Liver (tissue), 9 donors: ENCODE measurements around the gene MED26. TPM values are rescaled to one million over a fixed set of nuclear protein-coding genes. Genes with fewer than 3 reads are reported as not detected.

Source experiments
- DNase-seq: peaks from one replicate; pipeline ENCODE4 v3.0.0-alpha.2; 2017; ENCODE audit warnings: low spot score
- H3K27ac ChIP-seq, 2 donors: one replicate each; pipeline ENCODE4 v1.7.0; 2013; ENCODE audit warnings: inconsistent platforms in 2 of 2, low read length in 2 of 2, control low read depth in 1 of 2, low read depth in 1 of 2, mild to moderate bottlenecking in 1 of 2
- H3K27me3 ChIP-seq, 4 donors: one replicate each; pipeline versions ENCODE4 v1.6.1 to v1.7.0; 2013; ENCODE audit warnings: low read length in 3 of 4, inconsistent platforms in 1 of 4, mild to moderate bottlenecking in 1 of 4, moderate library complexity in 1 of 4; ENCODE audit not compliant: control insufficient read depth in 4 of 4, insufficient read depth in 4 of 4
- H3K36me3 ChIP-seq, 4 donors: one replicate each; pipeline versions ENCODE4 v1.6.1 to v1.7.0; 2013; ENCODE audit warnings: low read length in 3 of 4, mild to moderate bottlenecking in 3 of 4, low read depth in 1 of 4, moderate library complexity in 1 of 4; ENCODE audit not compliant: control insufficient read depth in 4 of 4, insufficient read depth in 3 of 4
- H3K4me1 ChIP-seq, 4 donors: one replicate each; pipeline versions ENCODE4 v1.6.1 to v1.7.0; 2013; ENCODE audit warnings: low read length in 3 of 4, mild to moderate bottlenecking in 3 of 4, moderate library complexity in 1 of 4; ENCODE audit not compliant: control insufficient read depth in 4 of 4, insufficient read depth in 4 of 4
- H3K4me3 ChIP-seq, 3 donors: one replicate each; pipeline versions ENCODE4 v1.6.1 to v1.7.0; 2013; ENCODE audit warnings: low read length in 3 of 3, control low read depth in 1 of 3, low read depth in 1 of 3, mild to moderate bottlenecking in 1 of 3
- H3K9ac ChIP-seq, 2 donors: one replicate each; pipeline ENCODE4 v1.7.0; 2013; ENCODE audit warnings: low read length in 2 of 2, mild to moderate bottlenecking in 2 of 2, moderate library complexity in 2 of 2, control low read depth in 1 of 2, low read depth in 1 of 2
- H3K9me3 ChIP-seq, 4 donors: one replicate each; pipeline versions ENCODE4 v1.6.1 to v1.7.0; 2013; ENCODE audit warnings: low read length in 3 of 4; ENCODE audit not compliant: control insufficient read depth in 4 of 4
- ATF3 ChIP-seq: IDR thresholded peaks from 2 replicates; pipeline ENCODE4 v1.6.1; 2016; ENCODE audit warnings: antibody characterized with exemption
- EGR1 ChIP-seq, 2 donors: IDR thresholded peaks; 2 replicates each; pipeline ENCODE4 v1.6.1; 2016 to 2018; ENCODE audit warnings: antibody characterized with exemption in 2 of 2, low read depth in 2 of 2
- FOXA1 ChIP-seq: IDR thresholded peaks from 2 replicates; pipeline ENCODE4 v1.6.1; 2016; ENCODE audit warnings: antibody characterized with exemption
- FOXA2 ChIP-seq: IDR thresholded peaks from 2 replicates; pipeline ENCODE4 v1.6.1; 2016; ENCODE audit warnings: antibody characterized with exemption
- GABPA ChIP-seq, 2 donors: IDR thresholded peaks in 1 of 2; conservative IDR thresholded peaks in 1 of 2; 2 replicates each; pipeline ENCODE4 v1.6.1; 2016; ENCODE audit warnings: antibody characterized with exemption in 2 of 2, mild to moderate bottlenecking in 1 of 2, moderate library complexity in 1 of 2
- HNF4A ChIP-seq, 2 donors: conservative IDR thresholded peaks; 2 replicates each; pipeline ENCODE4 v1.6.1; 2016; ENCODE audit warnings: antibody characterized with exemption in 2 of 2, mild to moderate bottlenecking in 2 of 2
- HNF4G ChIP-seq: IDR thresholded peaks from 2 replicates; pipeline ENCODE4 v1.6.1; 2016; ENCODE audit warnings: antibody characterized with exemption
- JUND ChIP-seq, 2 donors: IDR thresholded peaks; 2 replicates each; pipeline ENCODE4 v1.6.1; 2016; ENCODE audit warnings: antibody characterized with exemption in 2 of 2
- NR2F2 ChIP-seq: IDR thresholded peaks from 2 replicates; pipeline ENCODE4 v1.6.1; 2016; ENCODE audit warnings: antibody characterized with exemption
- RAD21 ChIP-seq, 2 donors: IDR thresholded peaks; 2 replicates each; pipeline ENCODE4 v1.6.1; 2016; ENCODE audit warnings: antibody characterized with exemption in 2 of 2, mild to moderate bottlenecking in 2 of 2
- RXRA ChIP-seq, 2 donors: IDR thresholded peaks; 2 replicates each; pipeline ENCODE4 v1.6.1; 2017 to 2018; ENCODE audit warnings: antibody characterized with exemption in 2 of 2, mild to moderate bottlenecking in 1 of 2
- SP1 ChIP-seq: IDR thresholded peaks from 2 replicates; pipeline ENCODE4 v1.6.1; 2018; ENCODE audit warnings: antibody characterized with exemption, mild to moderate bottlenecking
- TAF1 ChIP-seq: conservative IDR thresholded peaks from 2 replicates; pipeline ENCODE4 v1.6.1; 2016; ENCODE audit warnings: antibody characterized with exemption, mild to moderate bottlenecking
- YY1 ChIP-seq: IDR thresholded peaks from 2 replicates; pipeline ENCODE4 v1.6.1; 2016; ENCODE audit warnings: antibody characterized with exemption, mild to moderate bottlenecking
- WGBS: extraction: QIAGEN DNeasy Blood & Tissue Kit; methylation state at CpG from one replicate; pipeline ENCODE4 v1.1.7; 2013; 5-methylcytosine and 5-hydroxymethylcytosine counted together
- polyA plus RNA-seq, 2 donors: library from polyadenylated mRNA; stranded (reverse) in 1 of 2; unstranded in 1 of 2; fragments of 200-250 nt in 1 of 2; fragments of >200 nt in 1 of 2; fragmentation: Nextera tagmentation in 1 of 2; extraction: Ambion mirVana in 1 of 2; gene quantifications; one replicate each; pipeline versions ENCODE4 v1.2.1 to v1.2.3, GENCODE V29; 2013 to 2015
- total RNA-seq, 2 donors: library from RNA; depleted of rRNA; stranded (reverse); fragments of >200 nt; gene quantifications; one replicate each; pipeline ENCODE4 v1.2.3, GENCODE V29; 2014
- TF ChIP-seq, protein P1 (sequence below): IDR thresholded peaks from 2 replicates; pipeline ENCODE4 v1.6.1; 2016; ENCODE audit warnings: antibody characterized with exemption
- TF ChIP-seq, protein P2 (sequence below): IDR thresholded peaks from 2 replicates; pipeline ENCODE4 v1.6.1; 2016; ENCODE audit warnings: antibody characterized with exemption
- TF ChIP-seq, protein P3 (sequence below): IDR thresholded peaks from 2 replicates; pipeline ENCODE4 v1.6.1; 2016; ENCODE audit warnings: antibody characterized with exemption, mild to moderate bottlenecking
- TF ChIP-seq, protein P4 (sequence below): fragments of 150-350 bp; IDR thresholded peaks from 2 replicates; pipeline ENCODE4 v1.5.1; 2017; ENCODE audit warnings: improper control_type of control experiment, low read depth, low read length; ENCODE audit not compliant: missing input control
- donor health status: healthy.
- donor health status: healthy.
- donor health status: healthy.
- donor health status: healthy.
- donor health status: healthy.

Gene MED26
- total and polyA plus RNA-seq, 4 donors: 1.5 to 3.8 (median 3.2) TPM

- DNase-seq: no peak
- H3K9ac ChIP-seq: no peak overlapping the region
- 81% methylated on average over 2 of the region's 2 CpGs for WGBS
- peaks cover 0 to 22% (median 10%) of the 10 kb centered on the region in 4 donors for H3K4me1 ChIP-seq
- no peaks in the 10 kb centered on the region for H3K36me3 ChIP-seq
- H3K4me3 ChIP-seq: no peak overlapping the region
- H3K9me3 ChIP-seq: no peaks in the 10 kb centered on the region
- no peak for TF ChIP-seq HNF4G
- no peak for TF ChIP-seq SP1
- TF ChIP-seq, protein P1, sequence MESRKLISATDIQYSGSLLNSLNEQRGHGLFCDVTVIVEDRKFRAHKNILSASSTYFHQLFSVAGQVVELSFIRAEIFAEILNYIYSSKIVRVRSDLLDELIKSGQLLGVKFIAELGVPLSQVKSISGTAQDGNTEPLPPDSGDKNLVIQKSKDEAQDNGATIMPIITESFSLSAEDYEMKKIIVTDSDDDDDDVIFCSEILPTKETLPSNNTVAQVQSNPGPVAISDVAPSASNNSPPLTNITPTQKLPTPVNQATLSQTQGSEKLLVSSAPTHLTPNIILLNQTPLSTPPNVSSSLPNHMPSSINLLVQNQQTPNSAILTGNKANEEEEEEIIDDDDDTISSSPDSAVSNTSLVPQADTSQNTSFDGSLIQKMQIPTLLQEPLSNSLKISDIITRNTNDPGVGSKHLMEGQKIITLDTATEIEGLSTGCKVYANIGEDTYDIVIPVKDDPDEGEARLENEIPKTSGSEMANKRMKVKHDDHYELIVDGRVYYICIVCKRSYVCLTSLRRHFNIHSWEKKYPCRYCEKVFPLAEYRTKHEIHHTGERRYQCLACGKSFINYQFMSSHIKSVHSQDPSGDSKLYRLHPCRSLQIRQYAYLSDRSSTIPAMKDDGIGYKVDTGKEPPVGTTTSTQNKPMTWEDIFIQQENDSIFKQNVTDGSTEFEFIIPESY: no peak
- no peak for TF ChIP-seq GABPA (IDR thresholded peaks at IDR 0.05 in 1 of 2, conservative IDR thresholded peaks at IDR 0.05 in 1 of 2)
- no peak for TF ChIP-seq ATF3
- TF ChIP-seq, protein P2, sequence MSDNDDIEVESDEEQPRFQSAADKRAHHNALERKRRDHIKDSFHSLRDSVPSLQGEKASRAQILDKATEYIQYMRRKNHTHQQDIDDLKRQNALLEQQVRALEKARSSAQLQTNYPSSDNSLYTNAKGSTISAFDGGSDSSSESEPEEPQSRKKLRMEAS: no peak
- TF ChIP-seq TAF1: no peak
- TF ChIP-seq EGR1 (IDR thresholded peaks at IDR 0.05; ENCODE audit: low read depth in 2 of 2): no peak
- TF ChIP-seq FOXA2: no peak
- TF ChIP-seq RXRA (IDR thresholded peaks at IDR 0.05): no peak
- TF ChIP-seq JUND (IDR thresholded peaks at IDR 0.05): no peak
- no peaks in the 10 kb centered on the region for H3K27me3 ChIP-seq
- H3K27ac ChIP-seq: no peak overlapping the region
Measured at GRCh38 chr19:16613841-16614240, 14.2 kb downstream of the MED26 start.

GRCh38 chr19:16612636-16613035 lies 15.4 kb downstream of the MED26 start:
- Histone ChIP-seq H3K36me3 (no peaks in the 10 kb centered on the region), H3K27me3 (no peaks in the 10 kb centered on the region), H3K4me3 (no peak overlapping the region), H3K27ac (peak overlapping the region; percentile 36 to 57), H3K9ac (no peak overlapping the region), H3K4me1 (peaks cover 0 to 26% (median 11%) of the 10 kb centered on the region in 4 donors), H3K9me3 (no peaks in the 10 kb centered on the region)
- no peak for DNase-seq
- TF ChIP-seq, protein P1: no peak
- TF ChIP-seq HNF4G (no peak), TAF1 (no peak), HNF4A (conservative IDR thresholded peaks at IDR 0.05) (no peak), GABPA (IDR thresholded peaks at IDR 0.05 in 1 of 2, conservative IDR thresholded peaks at IDR 0.05 in 1 of 2) (no peak), NR2F2 (no peak), FOXA1 (no peak), JUND (IDR thresholded peaks at IDR 0.05) (no peak), EGR1 (IDR thresholded peaks at IDR 0.05; ENCODE audit: low read depth in 2 of 2) (no peak), SP1 (no peak), YY1 (no peak), RXRA (IDR thresholded peaks at IDR 0.05) (no peak), RAD21 (IDR thresholded peaks at IDR 0.05) (no peak), ATF3 (no peak), FOXA2 (no peak)
- TF ChIP-seq, protein P3, sequence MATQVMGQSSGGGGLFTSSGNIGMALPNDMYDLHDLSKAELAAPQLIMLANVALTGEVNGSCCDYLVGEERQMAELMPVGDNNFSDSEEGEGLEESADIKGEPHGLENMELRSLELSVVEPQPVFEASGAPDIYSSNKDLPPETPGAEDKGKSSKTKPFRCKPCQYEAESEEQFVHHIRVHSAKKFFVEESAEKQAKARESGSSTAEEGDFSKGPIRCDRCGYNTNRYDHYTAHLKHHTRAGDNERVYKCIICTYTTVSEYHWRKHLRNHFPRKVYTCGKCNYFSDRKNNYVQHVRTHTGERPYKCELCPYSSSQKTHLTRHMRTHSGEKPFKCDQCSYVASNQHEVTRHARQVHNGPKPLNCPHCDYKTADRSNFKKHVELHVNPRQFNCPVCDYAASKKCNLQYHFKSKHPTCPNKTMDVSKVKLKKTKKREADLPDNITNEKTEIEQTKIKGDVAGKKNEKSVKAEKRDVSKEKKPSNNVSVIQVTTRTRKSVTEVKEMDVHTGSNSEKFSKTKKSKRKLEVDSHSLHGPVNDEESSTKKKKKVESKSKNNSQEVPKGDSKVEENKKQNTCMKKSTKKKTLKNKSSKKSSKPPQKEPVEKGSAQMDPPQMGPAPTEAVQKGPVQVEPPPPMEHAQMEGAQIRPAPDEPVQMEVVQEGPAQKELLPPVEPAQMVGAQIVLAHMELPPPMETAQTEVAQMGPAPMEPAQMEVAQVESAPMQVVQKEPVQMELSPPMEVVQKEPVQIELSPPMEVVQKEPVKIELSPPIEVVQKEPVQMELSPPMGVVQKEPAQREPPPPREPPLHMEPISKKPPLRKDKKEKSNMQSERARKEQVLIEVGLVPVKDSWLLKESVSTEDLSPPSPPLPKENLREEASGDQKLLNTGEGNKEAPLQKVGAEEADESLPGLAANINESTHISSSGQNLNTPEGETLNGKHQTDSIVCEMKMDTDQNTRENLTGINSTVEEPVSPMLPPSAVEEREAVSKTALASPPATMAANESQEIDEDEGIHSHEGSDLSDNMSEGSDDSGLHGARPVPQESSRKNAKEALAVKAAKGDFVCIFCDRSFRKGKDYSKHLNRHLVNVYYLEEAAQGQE: no peak
- TF ChIP-seq, protein P4, sequence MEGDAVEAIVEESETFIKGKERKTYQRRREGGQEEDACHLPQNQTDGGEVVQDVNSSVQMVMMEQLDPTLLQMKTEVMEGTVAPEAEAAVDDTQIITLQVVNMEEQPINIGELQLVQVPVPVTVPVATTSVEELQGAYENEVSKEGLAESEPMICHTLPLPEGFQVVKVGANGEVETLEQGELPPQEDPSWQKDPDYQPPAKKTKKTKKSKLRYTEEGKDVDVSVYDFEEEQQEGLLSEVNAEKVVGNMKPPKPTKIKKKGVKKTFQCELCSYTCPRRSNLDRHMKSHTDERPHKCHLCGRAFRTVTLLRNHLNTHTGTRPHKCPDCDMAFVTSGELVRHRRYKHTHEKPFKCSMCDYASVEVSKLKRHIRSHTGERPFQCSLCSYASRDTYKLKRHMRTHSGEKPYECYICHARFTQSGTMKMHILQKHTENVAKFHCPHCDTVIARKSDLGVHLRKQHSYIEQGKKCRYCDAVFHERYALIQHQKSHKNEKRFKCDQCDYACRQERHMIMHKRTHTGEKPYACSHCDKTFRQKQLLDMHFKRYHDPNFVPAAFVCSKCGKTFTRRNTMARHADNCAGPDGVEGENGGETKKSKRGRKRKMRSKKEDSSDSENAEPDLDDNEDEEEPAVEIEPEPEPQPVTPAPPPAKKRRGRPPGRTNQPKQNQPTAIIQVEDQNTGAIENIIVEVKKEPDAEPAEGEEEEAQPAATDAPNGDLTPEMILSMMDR: no peak
- WGBS: 58% methylated on average over 3 of the region's 3 CpGs
